Measurements from ENCODE around the gene FAM13A.
"Not testable (repeated sequence)": the region's sequence is repeated elsewhere in the genome, so short reads cannot be mapped to it uniquely, and the experiment has no call there.

FAM13A gene

DNA sequence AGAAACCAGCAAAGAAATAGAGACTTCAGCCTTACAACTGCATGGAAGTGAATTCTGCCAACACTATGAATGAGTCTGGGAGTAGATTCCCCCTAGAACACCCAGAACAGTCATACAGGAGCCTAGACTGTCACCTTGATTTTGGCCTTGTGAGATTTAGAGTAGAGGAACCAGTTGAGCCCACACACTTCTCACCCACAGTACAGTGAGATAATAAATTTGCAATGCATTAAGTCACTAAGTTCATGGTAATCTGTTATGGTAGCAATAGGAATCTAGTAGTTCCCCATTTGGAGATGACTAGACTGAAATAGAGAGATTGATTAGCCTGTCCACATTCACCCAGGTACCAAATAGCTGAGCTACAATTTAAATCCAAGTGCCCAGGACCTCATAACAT lies 59.0 kb downstream of the FAM13A start:
- no peaks in the 10 kb centered on the region for H3K27me3 ChIP-seq (ENCODE audit: control insufficient read depth in 1 of 2, insufficient read depth in 2 of 2, low read length in 2 of 2)
- no peak overlapping the region for H3K27ac ChIP-seq (ENCODE audit: low read depth, low read length)
- no peaks in the 10 kb centered on the region for H3K9me3 ChIP-seq (ENCODE audit: low read length)
- no peak overlapping the region for H3K4me3 ChIP-seq (ENCODE audit: low read depth in 1 of 2, low read length in 2 of 2)
- no peak overlapping the region for H3K9ac ChIP-seq (ENCODE audit: low read length)
- peaks cover 17% of the 10 kb centered on the region for H3K4me1 ChIP-seq (ENCODE audit: insufficient read depth, low read length)
- no peaks in the 10 kb centered on the region for H3K36me3 ChIP-seq (ENCODE audit: insufficient read depth, low read length)

DNA sequence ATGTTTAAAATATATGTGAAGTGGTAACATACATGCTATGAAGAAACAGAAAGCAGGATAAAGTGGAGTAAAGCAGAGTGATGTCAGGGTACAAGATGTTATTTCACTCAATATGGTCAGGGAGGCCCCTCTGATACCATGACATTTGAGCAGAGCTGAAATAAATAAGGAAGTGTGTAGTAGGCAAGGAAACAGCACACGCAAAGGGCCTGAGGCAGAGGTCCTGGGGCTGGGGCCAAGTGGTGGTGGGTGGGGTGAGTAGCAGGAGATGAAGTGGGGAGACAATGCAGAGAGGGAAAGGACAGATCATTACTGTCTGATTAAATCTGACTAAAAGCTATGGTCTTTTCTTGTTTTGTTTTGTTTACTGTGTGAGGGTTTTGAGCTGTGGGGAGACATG lies 61.1 kb downstream of the FAM13A start:
- Histone ChIP-seq H3K4me3 (ENCODE audit: low read depth in 1 of 2, low read length in 2 of 2) (no peak overlapping the region), H3K9me3 (ENCODE audit: low read length) (no peaks in the 10 kb centered on the region), H3K4me1 (ENCODE audit: insufficient read depth, low read length) (peaks cover 5% of the 10 kb centered on the region), H3K9ac (ENCODE audit: low read length) (no peak overlapping the region), H3K27ac (ENCODE audit: low read depth, low read length) (no peak overlapping the region), H3K27me3 (ENCODE audit: control insufficient read depth in 1 of 2, insufficient read depth in 2 of 2, low read length in 2 of 2) (no peaks in the 10 kb centered on the region), H3K36me3 (ENCODE audit: insufficient read depth, low read length) (no peaks in the 10 kb centered on the region)

DNA sequence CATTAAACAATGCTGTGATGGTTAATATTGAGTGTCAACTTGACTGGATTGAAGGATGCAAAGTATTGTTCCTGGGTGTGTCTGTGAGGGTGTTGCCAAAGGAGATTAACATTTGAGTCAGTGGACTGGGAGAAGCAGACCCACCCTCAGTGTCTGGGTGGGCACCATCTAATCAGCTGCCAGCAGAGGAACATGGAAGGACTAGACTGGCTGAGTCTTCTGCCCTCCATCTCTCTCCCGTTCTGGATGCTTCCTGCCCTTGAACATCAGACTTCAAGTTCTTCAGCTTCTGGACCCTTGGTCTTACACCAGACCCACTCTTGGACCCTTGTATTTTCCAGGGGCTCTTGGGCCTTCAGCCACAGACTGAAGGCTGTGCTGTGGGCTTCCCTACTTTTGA lies 61.7 kb downstream of the FAM13A start:
- not testable (repeated sequence) for H3K9me3 ChIP-seq (ENCODE audit: low read length); H3K27me3 ChIP-seq (ENCODE audit: control insufficient read depth in 1 of 2, insufficient read depth in 2 of 2, low read length in 2 of 2); H3K4me3 ChIP-seq (ENCODE audit: low read depth in 1 of 2, low read length in 2 of 2); H3K9ac ChIP-seq (ENCODE audit: low read length); H3K27ac ChIP-seq (ENCODE audit: low read depth, low read length); H3K4me1 ChIP-seq (ENCODE audit: insufficient read depth, low read length); H3K36me3 ChIP-seq (ENCODE audit: insufficient read depth, low read length)

DNA sequence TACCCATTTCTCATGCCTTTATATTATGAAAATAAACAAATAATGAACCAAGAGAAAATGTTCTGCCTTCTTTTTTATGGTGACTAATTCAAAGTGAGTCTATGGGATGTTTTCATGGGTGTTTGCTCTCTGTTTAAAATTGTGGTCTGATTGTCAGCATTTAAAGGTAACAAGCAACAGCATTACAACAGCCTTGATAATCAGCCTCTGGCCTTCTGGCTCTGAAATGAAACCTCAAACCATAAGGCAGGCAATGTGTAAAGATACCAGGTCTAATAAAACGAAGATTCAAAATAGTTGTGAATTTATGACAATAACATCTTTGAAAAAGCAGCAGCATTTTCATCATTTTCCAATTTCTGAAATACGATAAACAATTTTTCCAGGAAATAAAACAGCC lies 63.7 kb downstream of the FAM13A start:
- Histone ChIP-seq H3K36me3 (ENCODE audit: insufficient read depth, low read length) (no peaks in the 10 kb centered on the region), H3K4me3 (ENCODE audit: low read depth in 1 of 2, low read length in 2 of 2) (no peak overlapping the region), H3K9me3 (ENCODE audit: low read length) (no peaks in the 10 kb centered on the region)

DNA sequence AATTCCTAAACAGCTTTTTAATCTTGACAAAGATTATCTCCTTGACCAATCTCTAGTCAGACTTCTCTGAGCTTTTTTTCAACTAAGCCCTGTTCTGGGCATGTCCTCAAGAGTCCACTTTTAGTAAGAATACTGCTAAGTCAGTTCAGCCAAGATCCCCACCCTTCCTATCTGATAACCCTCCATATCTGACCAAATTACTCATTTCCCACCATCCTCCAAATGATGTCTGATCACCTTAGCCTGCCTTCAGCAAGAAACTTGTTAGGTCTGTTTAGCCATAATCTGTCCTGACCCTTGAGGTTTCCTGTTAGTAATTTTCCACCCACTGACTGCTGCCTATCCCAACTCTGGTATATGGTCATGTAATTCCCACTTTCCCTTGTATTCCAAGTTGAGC lies 65.2 kb downstream of the FAM13A start:
- Histone ChIP-seq H3K4me3 (ENCODE audit: low read depth in 1 of 2, low read length in 2 of 2) (no peak overlapping the region), H3K9ac (ENCODE audit: low read length) (no peak overlapping the region), H3K9me3 (ENCODE audit: low read length) (no peaks in the 10 kb centered on the region), H3K27ac (ENCODE audit: low read depth, low read length) (no peak overlapping the region), H3K4me1 (ENCODE audit: insufficient read depth, low read length) (peaks cover 13% of the 10 kb centered on the region), H3K27me3 (ENCODE audit: control insufficient read depth in 1 of 2, insufficient read depth in 2 of 2, low read length in 2 of 2) (no peaks in the 10 kb centered on the region), H3K36me3 (ENCODE audit: insufficient read depth, low read length) (no peaks in the 10 kb centered on the region)

More for the DNA sequence above, 63.7 kb downstream of the FAM13A start:
- peaks cover 13% of the 10 kb centered on the region for H3K4me1 ChIP-seq (ENCODE audit: insufficient read depth, low read length)
- no peaks in the 10 kb centered on the region for H3K27me3 ChIP-seq (ENCODE audit: control insufficient read depth in 1 of 2, insufficient read depth in 2 of 2, low read length in 2 of 2)
- no peak overlapping the region for H3K9ac ChIP-seq (ENCODE audit: low read length)
- H3K27ac ChIP-seq (ENCODE audit: low read depth, low read length): no peak overlapping the region

DNA sequence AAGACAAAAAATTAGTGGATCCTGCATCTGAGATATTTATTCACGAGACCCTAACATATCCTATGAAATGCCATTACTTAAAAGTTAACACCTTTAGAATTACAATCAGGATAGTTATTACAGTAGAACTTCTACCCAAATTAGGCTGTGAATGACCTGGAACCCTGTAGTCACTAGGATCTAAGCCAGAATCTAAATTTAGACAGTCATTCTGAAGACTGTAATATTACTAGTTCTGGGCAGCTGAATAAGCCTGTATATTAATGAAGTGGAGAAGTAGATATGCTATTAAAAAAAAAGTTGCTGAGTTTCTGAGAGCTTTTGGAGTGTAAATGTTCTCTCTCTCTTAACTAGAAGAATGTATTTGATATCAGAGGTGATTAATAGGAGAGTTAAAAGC lies 67.0 kb downstream of the FAM13A start:
- H3K27ac ChIP-seq (ENCODE audit: low read depth, low read length): no peak overlapping the region

DNA sequence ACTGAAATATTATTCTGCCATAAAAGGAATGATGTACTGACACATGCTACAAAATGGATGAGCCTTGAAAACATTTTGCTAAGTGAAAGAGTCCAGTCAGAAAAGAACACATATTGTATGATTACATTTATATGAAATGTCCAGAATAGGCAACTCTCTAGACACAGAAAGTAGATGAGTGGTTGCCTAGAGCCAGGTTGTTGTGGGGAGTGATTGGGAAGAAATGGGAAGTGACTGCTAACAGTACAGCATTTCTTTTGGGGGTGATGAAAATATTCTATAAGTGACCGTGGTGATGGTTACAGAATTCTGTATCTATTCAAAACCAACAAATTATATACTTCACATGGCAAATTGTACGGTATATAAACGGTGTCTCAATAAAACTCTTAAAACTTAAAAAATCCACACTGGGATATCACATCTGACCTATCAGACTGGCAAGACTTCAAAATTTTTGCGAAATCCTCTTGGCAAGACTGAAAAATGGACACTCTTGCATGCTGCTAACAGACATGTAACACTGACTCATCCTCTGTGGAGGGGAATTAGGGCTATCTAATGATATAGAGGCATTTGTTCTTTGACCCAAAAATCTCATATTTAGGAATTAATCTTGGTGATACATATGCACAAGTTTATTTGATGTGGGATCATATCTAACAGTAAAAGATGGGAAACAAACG lies 71.8 kb downstream of the FAM13A start:
- Histone ChIP-seq H3K4me1 (ENCODE audit: insufficient read depth, low read length) (peaks cover 5% of the 10 kb centered on the region), H3K4me3 (ENCODE audit: low read depth in 1 of 2, low read length in 2 of 2) (no peak overlapping the region), H3K27ac (ENCODE audit: low read depth, low read length) (no peak overlapping the region), H3K36me3 (ENCODE audit: insufficient read depth, low read length) (no peaks in the 10 kb centered on the region), H3K27me3 (ENCODE audit: control insufficient read depth in 1 of 2, insufficient read depth in 2 of 2, low read length in 2 of 2) (no peaks in the 10 kb centered on the region), H3K9me3 (ENCODE audit: low read length) (no peaks in the 10 kb centered on the region), H3K9ac (ENCODE audit: low read length) (no peak overlapping the region)

More for the DNA sequence above, 67.0 kb downstream of the FAM13A start:
- Histone ChIP-seq H3K9me3 (ENCODE audit: low read length) (no peaks in the 10 kb centered on the region), H3K36me3 (ENCODE audit: insufficient read depth, low read length) (no peaks in the 10 kb centered on the region), H3K4me1 (ENCODE audit: insufficient read depth, low read length) (peaks cover 13% of the 10 kb centered on the region), H3K4me3 (ENCODE audit: low read depth in 1 of 2, low read length in 2 of 2) (no peak overlapping the region), H3K9ac (ENCODE audit: low read length) (no peak overlapping the region), H3K27me3 (ENCODE audit: control insufficient read depth in 1 of 2, insufficient read depth in 2 of 2, low read length in 2 of 2) (no peaks in the 10 kb centered on the region)

DNA sequence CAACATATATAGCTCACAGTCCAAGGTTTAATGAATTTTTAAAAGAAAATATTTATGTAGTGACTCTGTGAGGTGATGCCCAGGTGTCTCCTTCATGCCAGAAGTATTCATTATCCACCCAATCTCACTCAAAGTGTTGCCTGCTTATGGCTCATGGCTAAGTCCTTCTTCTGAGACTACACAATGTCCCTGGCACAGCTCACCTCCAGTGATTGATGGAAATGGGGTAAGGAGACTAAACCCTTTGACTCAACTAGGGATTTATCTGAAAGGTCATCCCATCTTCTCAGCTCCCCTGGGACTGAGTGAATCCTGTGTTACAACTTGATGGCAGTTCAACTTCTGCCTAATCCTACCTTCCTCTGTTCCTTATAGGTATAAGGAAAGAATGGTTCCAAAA lies 74.2 kb downstream of the FAM13A start:
- no peaks in the 10 kb centered on the region for H3K9me3 ChIP-seq (ENCODE audit: low read length)
- H3K4me3 ChIP-seq (ENCODE audit: low read depth in 1 of 2, low read length in 2 of 2): no peak overlapping the region
- H3K9ac ChIP-seq (ENCODE audit: low read length): no peak overlapping the region
- H3K27ac ChIP-seq (ENCODE audit: low read depth, low read length): no peak overlapping the region
- H3K27me3 ChIP-seq (ENCODE audit: control insufficient read depth in 1 of 2, insufficient read depth in 2 of 2, low read length in 2 of 2): no peaks in the 10 kb centered on the region
- H3K4me1 ChIP-seq (ENCODE audit: insufficient read depth, low read length): no peaks in the 10 kb centered on the region
- no peaks in the 10 kb centered on the region for H3K36me3 ChIP-seq (ENCODE audit: insufficient read depth, low read length)

DNA sequence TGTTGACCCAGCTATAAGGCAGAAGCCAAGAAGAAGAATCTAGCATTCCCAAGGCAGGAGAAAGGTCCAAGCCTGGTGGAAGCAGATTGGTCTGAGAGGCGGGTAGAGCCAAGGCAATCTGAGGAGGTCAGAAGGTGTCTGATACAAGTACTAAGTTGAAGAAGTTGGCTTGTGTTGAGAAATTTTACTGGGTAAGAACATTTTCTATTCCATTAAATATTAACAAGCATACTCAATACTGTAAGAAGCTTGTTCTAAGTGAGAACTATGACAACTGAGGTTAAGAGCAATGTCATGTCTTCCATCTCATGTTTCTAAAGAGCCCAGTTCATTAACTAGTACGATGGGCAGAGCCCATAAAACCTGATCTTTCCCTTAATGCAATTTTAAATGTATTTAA lies 75.0 kb downstream of the FAM13A start:
- no peaks in the 10 kb centered on the region for H3K36me3 ChIP-seq (ENCODE audit: insufficient read depth, low read length)
- no peaks in the 10 kb centered on the region for H3K9me3 ChIP-seq (ENCODE audit: low read length)
- no peak overlapping the region for H3K27ac ChIP-seq (ENCODE audit: low read depth, low read length)
- H3K4me3 ChIP-seq (ENCODE audit: low read depth in 1 of 2, low read length in 2 of 2): no peak overlapping the region
- no peaks in the 10 kb centered on the region for H3K4me1 ChIP-seq (ENCODE audit: insufficient read depth, low read length)
- no peaks in the 10 kb centered on the region for H3K27me3 ChIP-seq (ENCODE audit: control insufficient read depth in 1 of 2, insufficient read depth in 2 of 2, low read length in 2 of 2)
- H3K9ac ChIP-seq (ENCODE audit: low read length): no peak overlapping the region

DNA sequence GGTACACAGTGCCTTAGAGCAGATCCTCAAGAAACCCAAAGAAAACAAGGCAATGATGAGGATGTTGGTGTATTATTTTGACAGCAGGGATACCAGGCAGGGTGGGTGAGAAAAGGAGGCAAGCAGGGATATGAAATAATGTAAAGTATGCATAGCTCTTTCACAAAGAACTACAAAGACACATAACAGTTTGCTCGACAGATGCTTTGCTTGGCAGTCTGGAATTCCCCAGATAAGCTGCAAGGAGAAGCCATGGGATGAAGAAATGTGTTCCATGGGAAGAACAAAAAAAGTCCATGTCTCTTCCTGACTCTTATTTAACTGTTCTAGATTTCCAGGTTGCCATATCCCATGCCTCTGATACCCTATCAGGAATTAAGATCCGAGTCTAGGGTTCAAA lies 75.4 kb downstream of the FAM13A start:
- no peaks in the 10 kb centered on the region for H3K4me1 ChIP-seq (ENCODE audit: insufficient read depth, low read length)
- no peaks in the 10 kb centered on the region for H3K36me3 ChIP-seq (ENCODE audit: insufficient read depth, low read length)
- no peak overlapping the region for H3K27ac ChIP-seq (ENCODE audit: low read depth, low read length)
- no peak overlapping the region for H3K4me3 ChIP-seq (ENCODE audit: low read depth in 1 of 2, low read length in 2 of 2)
- H3K9me3 ChIP-seq (ENCODE audit: low read length): no peaks in the 10 kb centered on the region
- H3K27me3 ChIP-seq (ENCODE audit: control insufficient read depth in 1 of 2, insufficient read depth in 2 of 2, low read length in 2 of 2): no peaks in the 10 kb centered on the region
- H3K9ac ChIP-seq (ENCODE audit: low read length): no peak overlapping the region

DNA sequence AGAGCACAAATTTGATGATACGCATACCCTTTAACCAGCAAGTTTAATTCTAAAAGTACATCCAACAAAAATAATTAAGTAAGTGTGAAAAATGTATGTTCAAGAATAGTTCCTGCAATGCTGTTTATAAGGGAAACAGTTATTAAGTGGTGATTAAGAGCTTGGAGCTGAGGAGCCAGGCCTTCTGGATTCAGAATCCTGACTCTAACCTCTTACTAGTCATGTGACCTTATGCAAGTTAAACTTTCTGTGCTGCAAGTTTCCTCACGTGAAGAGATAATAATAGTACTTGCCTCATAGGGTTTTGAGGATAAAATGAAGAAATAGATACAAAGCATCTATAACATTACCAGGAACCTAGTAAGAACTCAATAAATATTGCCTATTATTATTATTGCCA lies 77.7 kb downstream of the FAM13A start:
- no peak overlapping the region for H3K27ac ChIP-seq (ENCODE audit: low read depth, low read length)
- H3K9ac ChIP-seq (ENCODE audit: low read length): no peak overlapping the region
- no peaks in the 10 kb centered on the region for H3K36me3 ChIP-seq (ENCODE audit: insufficient read depth, low read length)
- H3K9me3 ChIP-seq (ENCODE audit: low read length): no peaks in the 10 kb centered on the region
- H3K4me3 ChIP-seq (ENCODE audit: low read depth in 1 of 2, low read length in 2 of 2): no peak overlapping the region
- no peaks in the 10 kb centered on the region for H3K27me3 ChIP-seq (ENCODE audit: control insufficient read depth in 1 of 2, insufficient read depth in 2 of 2, low read length in 2 of 2)
- no peaks in the 10 kb centered on the region for H3K4me1 ChIP-seq (ENCODE audit: insufficient read depth, low read length)

DNA sequence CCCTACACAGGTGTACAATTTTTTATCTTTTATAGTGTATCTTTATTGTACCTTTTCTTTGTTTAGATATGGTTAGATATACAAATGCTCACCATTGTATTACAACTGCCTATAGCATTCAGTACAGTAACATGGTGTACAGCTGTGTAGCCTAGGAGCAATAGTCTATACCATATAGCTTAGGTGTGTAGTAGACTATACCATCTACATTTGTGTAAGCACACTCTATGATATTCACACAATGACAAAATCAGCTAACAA lies 80.3 kb downstream of the FAM13A start:
- Histone ChIP-seq H3K36me3 (ENCODE audit: insufficient read depth, low read length) (no peaks in the 10 kb centered on the region), H3K27ac (ENCODE audit: low read depth, low read length) (no peak overlapping the region), H3K4me3 (ENCODE audit: low read depth in 1 of 2, low read length in 2 of 2) (no peak overlapping the region), H3K27me3 (ENCODE audit: control insufficient read depth in 1 of 2, insufficient read depth in 2 of 2, low read length in 2 of 2) (no peaks in the 10 kb centered on the region), H3K9me3 (ENCODE audit: low read length) (no peaks in the 10 kb centered on the region), H3K4me1 (ENCODE audit: insufficient read depth, low read length) (no peaks in the 10 kb centered on the region), H3K9ac (ENCODE audit: low read length) (no peak overlapping the region)

All from muscle layer of colon (tissue), 2 donors.